ENCODE results near the gene CYP46A1.
"Not testable (repeated sequence)": the region's sequence is repeated elsewhere in the genome, so short reads cannot be mapped to it uniquely, and the experiment has no call there.

Gene CYP46A1

GRCh38 chr14:99683619-99684409 is at the start of gene CYP46A1:
TSS of gene CYP46A1 (plus strand) at chr14:99684298. CDS start at chr14:99684418, 120 bp downstream.
- DNase-seq, result peak; percentile 100

GRCh38 chr14:99634443-99634842 is 49.7 kb upstream of the CYP46A1 start:
- DNase-seq, result no peak

- no peak for DNase-seq
Observed at GRCh38 chr14:99635116-99635515, 49.0 kb upstream of the CYP46A1 start.

- DNase-seq, result no peak
Observed at GRCh38 chr14:99636487-99636886, 47.6 kb upstream of the CYP46A1 start.

GRCh38 chr14:99637624-99638023 is 46.5 kb upstream of the CYP46A1 start:
- DNase-seq, result no peak

- DNase-seq, result not testable (repeated sequence)
Observed at GRCh38 chr14:99642771-99643170, 41.3 kb upstream of the CYP46A1 start.

GRCh38 chr14:99643343-99643742 is 40.8 kb upstream of the CYP46A1 start:
- no peak for DNase-seq

- DNase-seq, result no peak
Observed at GRCh38 chr14:99644035-99644587, 40.0 kb upstream of the CYP46A1 start.

GRCh38 chr14:99644723-99645544 is 39.2 kb upstream of the CYP46A1 start, which contains the start of gene HHIPL1:
TSS of gene HHIPL1 (plus strand) at chr14:99645129. CDS start at chr14:99645208, 79 bp downstream.
- no peak for DNase-seq

- no peak for DNase-seq
Observed at GRCh38 chr14:99645545-99646505, 38.3 kb upstream of the CYP46A1 start.

GRCh38 chr14:99647411-99647810 is 36.7 kb upstream of the CYP46A1 start:
- no peak for DNase-seq

- DNase-seq, result no peak
Observed at GRCh38 chr14:99648027-99648784, 35.9 kb upstream of the CYP46A1 start.

- no peak for DNase-seq
Observed at GRCh38 chr14:99649219-99649618, 34.9 kb upstream of the CYP46A1 start.

- DNase-seq, result no peak
Observed at GRCh38 chr14:99649643-99650042, 34.5 kb upstream of the CYP46A1 start.

- DNase-seq, result no peak
Observed at GRCh38 chr14:99650189-99650588, 33.9 kb upstream of the CYP46A1 start.

- no peak for DNase-seq
Observed at GRCh38 chr14:99651953-99652746, 31.9 kb upstream of the CYP46A1 start.

GRCh38 chr14:99654235-99654985 is 29.7 kb upstream of the CYP46A1 start:
- DNase-seq, result no peak

- no peak for DNase-seq
Observed at GRCh38 chr14:99655521-99655920, 28.6 kb upstream of the CYP46A1 start.

GRCh38 chr14:99656171-99656570 is 27.9 kb upstream of the CYP46A1 start:
- DNase-seq, result no peak

GRCh38 chr14:99657645-99658155 is 26.4 kb upstream of the CYP46A1 start:
- no peak for DNase-seq
